ENCODE data around the gene THOC5. TPM values are rescaled to one million over a fixed set of nuclear protein-coding genes. Genes with fewer than 3 reads are reported as not detected.

Gene THOC5
- total RNA-seq, 2 experiments from 2014 or later = 48.7 to 57.3 TPM

DNA sequence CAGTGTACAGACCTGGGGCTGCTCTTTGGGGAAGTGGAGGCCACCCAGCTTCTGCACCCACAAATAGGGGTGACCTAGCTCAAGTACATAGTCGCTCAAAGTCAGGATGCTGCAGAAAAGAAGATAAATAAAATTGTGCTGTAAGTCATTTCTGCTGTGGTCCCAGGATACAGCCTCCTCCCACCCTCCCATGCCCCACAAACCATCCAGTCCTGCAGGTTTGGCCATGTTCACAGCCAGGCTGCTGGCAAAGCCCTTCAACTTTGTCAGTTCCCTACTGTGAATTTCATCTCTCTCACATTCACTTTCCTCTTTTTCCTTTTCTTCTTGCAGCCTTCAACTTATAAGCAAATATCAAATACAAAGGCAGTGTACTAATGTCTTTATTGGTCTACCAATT lies 33.6 kb downstream of the THOC5 start:
- no peak overlapping the region for H3K4me3 Mint-ChIP-seq
- H3K4me1 Mint-ChIP-seq (ENCODE audit: low read depth) = no peaks in the 10 kb centered on the region
- ChIA-PET CTCF (no interaction called here), POLR2A (no interaction called here)
- H3K27me3 Mint-ChIP-seq = no peaks in the 10 kb centered on the region
- H3K27ac Mint-ChIP-seq = no peak overlapping the region
- DNase-seq = no peak
- H3K9me3 Mint-ChIP-seq = no peaks in the 10 kb centered on the region
- TF ChIP-seq, protein P1, sequence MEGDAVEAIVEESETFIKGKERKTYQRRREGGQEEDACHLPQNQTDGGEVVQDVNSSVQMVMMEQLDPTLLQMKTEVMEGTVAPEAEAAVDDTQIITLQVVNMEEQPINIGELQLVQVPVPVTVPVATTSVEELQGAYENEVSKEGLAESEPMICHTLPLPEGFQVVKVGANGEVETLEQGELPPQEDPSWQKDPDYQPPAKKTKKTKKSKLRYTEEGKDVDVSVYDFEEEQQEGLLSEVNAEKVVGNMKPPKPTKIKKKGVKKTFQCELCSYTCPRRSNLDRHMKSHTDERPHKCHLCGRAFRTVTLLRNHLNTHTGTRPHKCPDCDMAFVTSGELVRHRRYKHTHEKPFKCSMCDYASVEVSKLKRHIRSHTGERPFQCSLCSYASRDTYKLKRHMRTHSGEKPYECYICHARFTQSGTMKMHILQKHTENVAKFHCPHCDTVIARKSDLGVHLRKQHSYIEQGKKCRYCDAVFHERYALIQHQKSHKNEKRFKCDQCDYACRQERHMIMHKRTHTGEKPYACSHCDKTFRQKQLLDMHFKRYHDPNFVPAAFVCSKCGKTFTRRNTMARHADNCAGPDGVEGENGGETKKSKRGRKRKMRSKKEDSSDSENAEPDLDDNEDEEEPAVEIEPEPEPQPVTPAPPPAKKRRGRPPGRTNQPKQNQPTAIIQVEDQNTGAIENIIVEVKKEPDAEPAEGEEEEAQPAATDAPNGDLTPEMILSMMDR (IDR thresholded peaks at IDR 0.05) = no peak
- intact Hi-C loops (cut with micrococcal nuclease) = no loop called here
- peaks cover 49% of the 10 kb centered on the region for H3K36me3 Mint-ChIP-seq (ENCODE audit: low read depth)
- no peak for ATAC-seq

DNA sequence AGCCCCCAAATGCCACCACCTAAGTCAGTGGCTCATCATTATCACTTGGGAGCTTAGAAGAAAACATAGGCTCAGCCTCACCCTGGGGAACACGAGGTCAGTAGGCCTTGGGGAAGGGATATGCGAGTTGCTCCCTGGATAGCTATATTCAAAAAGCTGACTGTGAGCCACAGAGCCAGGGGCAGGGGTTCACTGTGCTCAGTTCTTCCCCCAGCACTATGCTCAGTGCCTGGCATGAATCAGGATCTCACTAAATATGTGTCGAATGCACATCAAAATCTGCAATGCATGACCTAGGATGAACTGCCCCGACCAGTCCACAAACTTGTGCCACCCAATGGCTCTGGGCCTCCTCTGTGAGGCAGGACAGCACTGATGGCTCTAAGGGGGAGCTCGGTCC lies 35.1 kb downstream of the THOC5 start:
- intact Hi-C loops (cut with micrococcal nuclease) = no loop called here
- ChIA-PET CTCF (interaction anchor here (1.0 kb wide), 1 partner anchor 184 kb away, joined by 3 read pairs; no protein-coding TSS in a partner anchor), POLR2A (interaction anchor here (0.9 kb wide), 1 partner anchor 35 kb away, joined by 3 read pairs; the partner anchor contains the start of gene THOC5)
- H3K4me1 Mint-ChIP-seq (ENCODE audit: low read depth) = no peaks in the 10 kb centered on the region
- no peaks in the 10 kb centered on the region for H3K27me3 Mint-ChIP-seq
- no peaks in the 10 kb centered on the region for H3K9me3 Mint-ChIP-seq
- DNase-seq (no peak), ATAC-seq (no peak)
- H3K36me3 Mint-ChIP-seq (ENCODE audit: low read depth) = peaks cover 40% of the 10 kb centered on the region
- TF ChIP-seq, protein P1 (IDR thresholded peaks at IDR 0.05) = no peak
- H3K4me3 Mint-ChIP-seq = no peak overlapping the region
- no peak overlapping the region for H3K27ac Mint-ChIP-seq

DNA sequence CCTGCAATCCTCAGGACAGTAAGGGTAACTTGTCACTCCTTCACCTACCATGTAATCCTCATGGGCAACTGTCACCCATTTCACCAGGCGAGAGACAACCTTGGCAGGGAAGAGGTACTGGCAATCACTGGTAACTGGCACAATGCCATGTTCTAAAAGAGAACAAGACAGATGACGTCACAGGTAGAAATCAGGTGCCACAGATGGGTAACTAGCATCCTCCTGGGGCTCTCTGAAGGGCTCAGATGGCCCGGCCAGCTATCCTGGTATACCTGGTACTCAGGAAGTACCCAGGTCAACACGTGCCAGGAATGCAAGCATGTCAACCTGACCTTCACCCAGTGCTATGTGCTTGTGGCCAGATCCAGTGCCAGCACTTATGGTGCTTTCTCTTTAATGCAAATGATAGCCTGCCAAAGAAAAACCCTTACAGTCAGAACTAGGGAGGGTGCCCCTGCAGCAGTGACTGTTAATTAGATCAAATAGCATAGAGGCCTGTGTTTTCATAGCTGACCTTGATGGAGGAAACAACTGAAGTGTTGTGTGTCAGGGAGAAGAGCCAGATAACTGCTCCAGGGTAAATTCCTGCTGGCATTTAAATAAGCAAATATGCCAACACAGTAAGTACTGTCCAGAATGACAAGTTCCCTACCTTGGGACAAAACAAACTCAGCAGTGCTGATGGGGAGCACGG lies 36.2 kb downstream of the THOC5 start:
- Mint-ChIP-seq H3K36me3 (ENCODE audit: low read depth) (peaks cover 35% of the 10 kb centered on the region), H3K4me1 (ENCODE audit: low read depth) (no peaks in the 10 kb centered on the region), H3K4me3 (no peak overlapping the region), H3K27ac (no peak overlapping the region), H3K27me3 (no peaks in the 10 kb centered on the region), H3K9me3 (no peaks in the 10 kb centered on the region)
- CTCF ChIA-PET = no interaction called here
- DNase-seq = no peak
- TF ChIP-seq, protein P1 (IDR thresholded peaks at IDR 0.05) = no peak
- intact Hi-C loops (cut with micrococcal nuclease) = no loop called here
- ATAC-seq = no peak
- POLR2A ChIA-PET = no interaction called here

DNA sequence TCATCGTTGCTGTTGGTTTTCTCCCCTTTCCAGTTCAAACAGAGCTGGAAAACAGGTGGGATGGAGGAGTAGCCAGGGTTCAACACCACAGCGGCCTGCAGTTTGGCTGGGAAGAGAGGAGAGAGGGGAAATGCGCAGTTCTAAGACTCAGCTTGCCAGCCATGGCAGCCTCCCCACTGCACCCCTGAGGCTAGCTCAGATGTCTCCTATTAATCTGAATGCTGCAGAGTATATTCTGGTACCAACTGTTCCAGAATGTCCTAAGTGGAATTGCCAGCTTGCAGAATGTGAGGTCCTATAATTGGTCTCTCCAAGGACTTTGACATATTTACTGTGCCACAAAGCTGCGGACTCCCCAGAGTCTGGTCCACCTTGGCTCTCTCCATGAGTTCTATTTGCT lies 41.5 kb downstream of the THOC5 start:
- DNase-seq (no peak), ATAC-seq (no peak)
- Mint-ChIP-seq H3K36me3 (ENCODE audit: low read depth) (peaks cover 29% of the 10 kb centered on the region), H3K27me3 (no peaks in the 10 kb centered on the region), H3K9me3 (no peaks in the 10 kb centered on the region), H3K27ac (no peak overlapping the region), H3K4me1 (ENCODE audit: low read depth) (peaks cover 3% of the 10 kb centered on the region), H3K4me3 (no peak overlapping the region)
- ChIA-PET POLR2A (interaction anchor here (1.4 kb wide), 1 partner anchor 9 kb away, joined by 4 read pairs; no protein-coding TSS in a partner anchor), CTCF (interaction anchor here (1.1 to 2.6 kb wide), 2 partner anchors 28 to 41 kb away, joined by 3 to 6 read pairs; no protein-coding TSS in a partner anchor)
- intact Hi-C loops (cut with micrococcal nuclease) = no loop called here
- TF ChIP-seq, protein P1 (IDR thresholded peaks at IDR 0.05) = no peak

DNA sequence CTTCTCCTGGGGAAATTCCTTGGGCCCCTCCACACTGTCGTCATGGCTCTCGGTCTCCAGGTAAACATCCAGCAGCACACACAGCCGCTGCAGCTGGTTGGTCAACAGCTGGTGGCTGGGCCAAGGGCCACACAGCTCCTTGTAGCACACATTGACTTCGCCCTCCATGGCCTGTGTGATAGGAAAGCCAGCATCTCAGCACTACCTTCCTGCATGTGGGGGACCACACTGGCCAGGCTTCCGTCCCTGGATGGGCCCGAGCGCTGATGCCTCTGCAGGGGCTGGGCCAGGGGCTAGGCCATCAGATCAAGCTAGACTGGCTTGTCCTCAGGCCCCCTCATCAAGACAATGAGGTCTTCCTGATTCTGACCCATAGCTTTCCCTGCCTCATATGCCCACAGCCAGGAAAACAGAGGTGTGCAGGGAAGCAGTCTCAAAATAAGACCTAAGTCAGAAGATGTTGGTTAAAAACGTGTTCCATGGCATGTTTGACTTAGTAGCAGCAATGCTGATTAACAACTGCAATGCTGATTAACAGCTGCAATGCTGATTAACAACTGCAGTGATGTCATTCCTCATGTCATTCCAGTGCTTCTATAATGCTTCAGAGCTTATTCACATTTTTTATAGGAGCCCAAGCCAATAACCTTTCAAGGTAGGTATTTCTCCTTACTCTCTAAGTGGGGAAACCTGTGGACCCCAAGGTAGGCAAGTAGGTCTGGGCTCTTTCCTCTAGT lies 42.3 kb downstream of the THOC5 start:
- CTCF ChIA-PET = interaction anchor here (0.9 to 2.6 kb wide), 5 partner anchors 27 to 199 kb away, joined by 3 to 6 read pairs (median 4); no protein-coding TSS in a partner anchor
- TF ChIP-seq, protein P1 (IDR thresholded peaks at IDR 0.05) = no peak
- POLR2A ChIA-PET = interaction anchor here (1.4 kb wide), 1 partner anchor 8 kb away, joined by 4 read pairs; no protein-coding TSS in a partner anchor
- no peak for ATAC-seq
- DNase-seq = no peak
- Mint-ChIP-seq H3K9me3 (no peaks in the 10 kb centered on the region), H3K27me3 (no peaks in the 10 kb centered on the region), H3K4me3 (no peak overlapping the region), H3K4me1 (ENCODE audit: low read depth) (peaks cover 3% of the 10 kb centered on the region), H3K36me3 (ENCODE audit: low read depth) (peaks cover 28% of the 10 kb centered on the region), H3K27ac (no peak overlapping the region)
- intact Hi-C loops (cut with micrococcal nuclease) = no loop called here
